ENCODE measurements around the gene YTHDF1.
"Not testable (repeated sequence)": the region's sequence is repeated elsewhere in the genome, so short reads cannot be mapped to it uniquely, and the experiment has no call there.

YTHDF1 gene

GRCh38 chr20:63216041-63216848 is at the start of gene YTHDF1:
YTHDF1 (minus strand) TSS chr20:63216131; CDS start chr20:63215892, 239 bp downstream.
- peak; percentile 86 for DNase-seq

DNA sequence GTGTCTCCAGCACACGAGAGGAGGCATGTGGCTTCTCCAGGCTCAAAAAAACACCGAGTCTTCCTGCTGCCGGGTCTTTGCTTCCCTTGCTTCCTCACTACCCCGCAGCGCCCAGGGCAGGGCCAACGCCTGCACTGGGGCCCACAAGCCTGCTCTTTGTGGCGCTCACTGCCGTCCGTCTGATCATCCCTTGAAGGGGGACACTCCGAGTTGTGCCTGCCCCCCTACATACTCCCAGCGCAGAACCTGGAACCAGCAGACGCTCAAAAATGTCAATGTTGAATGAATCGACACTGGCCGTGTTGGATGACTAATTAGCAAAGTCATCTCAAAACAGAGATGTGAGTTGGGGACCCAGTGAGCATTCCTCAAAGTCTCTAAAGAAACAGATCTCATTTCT is 48.6 kb upstream of the YTHDF1 start:
- DNase-seq = no peak

DNA sequence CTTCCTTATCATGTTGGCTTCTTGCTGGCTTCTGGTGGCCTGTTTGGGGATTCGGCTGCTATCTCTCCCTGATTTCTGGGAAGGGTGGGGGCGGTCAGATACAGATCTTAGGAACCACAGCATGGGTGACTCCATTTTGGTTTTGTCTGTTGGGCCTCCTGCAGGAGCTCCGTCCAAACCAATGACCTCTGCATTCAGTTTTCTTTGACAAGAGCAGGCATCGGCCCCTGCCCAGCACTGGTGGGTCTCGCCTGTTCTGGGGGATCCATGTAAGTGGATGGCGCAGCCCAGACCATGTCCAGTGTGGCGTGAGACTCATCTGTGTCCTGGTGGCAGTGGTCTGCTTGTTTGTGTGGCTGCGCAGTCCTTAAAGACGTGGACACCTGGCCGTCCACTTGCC is 48.1 kb upstream of the YTHDF1 start:
- no peak for DNase-seq

DNA sequence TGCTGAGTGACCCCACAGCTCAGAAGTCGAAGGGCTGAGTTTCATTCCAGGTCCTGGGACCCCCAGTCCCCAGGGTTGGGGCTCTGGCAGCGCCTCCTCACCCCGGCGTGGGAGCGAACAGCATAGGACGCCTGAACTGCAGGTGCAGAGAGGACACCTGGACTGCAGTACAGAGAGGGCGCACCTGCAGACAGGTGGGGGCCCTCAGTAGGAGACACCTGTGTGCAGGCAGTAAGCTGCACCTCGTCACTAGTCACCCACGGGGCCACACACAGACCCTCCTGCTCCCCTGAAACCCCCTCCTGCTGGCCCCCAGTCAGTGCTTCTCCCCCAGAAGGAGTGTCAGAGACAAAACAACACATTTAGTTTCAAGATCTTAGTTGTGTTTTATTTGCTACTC is 46.9 kb upstream of the YTHDF1 start:
- no peak for DNase-seq

DNA sequence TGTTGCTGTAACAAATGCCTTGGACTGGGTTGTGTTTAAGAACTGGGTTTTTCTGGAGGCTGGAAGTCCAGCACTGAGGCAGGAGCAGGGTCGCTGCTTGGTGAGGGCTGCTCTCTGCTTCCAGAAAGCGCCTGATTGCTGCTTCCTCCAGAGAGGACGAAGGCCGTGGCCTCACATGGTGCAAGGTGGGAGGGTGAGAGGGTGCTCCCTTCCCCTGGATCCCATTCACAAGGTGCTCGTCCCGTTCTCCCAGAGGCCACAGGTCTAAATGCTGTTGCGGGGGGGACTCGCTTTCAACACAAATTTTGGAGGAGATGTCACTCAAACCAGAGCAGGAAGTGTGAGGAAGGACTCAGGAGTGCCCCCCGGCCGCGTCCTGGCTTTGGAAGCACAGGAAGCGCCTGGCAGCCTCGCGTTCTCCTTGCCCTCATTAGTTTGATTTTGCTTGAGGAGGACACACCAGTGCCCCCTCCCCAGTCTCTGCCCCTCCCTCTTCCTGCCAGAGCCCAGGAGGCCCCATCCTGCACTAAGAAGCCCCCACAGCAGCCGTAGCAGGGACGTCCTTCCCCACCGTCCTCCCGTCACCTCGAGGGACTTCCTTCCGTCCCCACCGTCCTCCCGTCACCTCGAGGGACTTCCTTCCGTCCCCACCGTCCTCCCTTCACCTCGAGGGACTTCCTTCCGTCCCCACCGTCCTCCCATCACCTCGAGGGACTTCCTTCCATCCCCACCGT is 46.0 kb upstream of the YTHDF1 start:
- no peak for DNase-seq

- no peak for DNase-seq
Observed at GRCh38 chr20:63261060-63261794, 45.3 kb upstream of the YTHDF1 start.

- DNase-seq = no peak
Observed at GRCh38 chr20:63260521-63260920, 44.6 kb upstream of the YTHDF1 start.

DNA sequence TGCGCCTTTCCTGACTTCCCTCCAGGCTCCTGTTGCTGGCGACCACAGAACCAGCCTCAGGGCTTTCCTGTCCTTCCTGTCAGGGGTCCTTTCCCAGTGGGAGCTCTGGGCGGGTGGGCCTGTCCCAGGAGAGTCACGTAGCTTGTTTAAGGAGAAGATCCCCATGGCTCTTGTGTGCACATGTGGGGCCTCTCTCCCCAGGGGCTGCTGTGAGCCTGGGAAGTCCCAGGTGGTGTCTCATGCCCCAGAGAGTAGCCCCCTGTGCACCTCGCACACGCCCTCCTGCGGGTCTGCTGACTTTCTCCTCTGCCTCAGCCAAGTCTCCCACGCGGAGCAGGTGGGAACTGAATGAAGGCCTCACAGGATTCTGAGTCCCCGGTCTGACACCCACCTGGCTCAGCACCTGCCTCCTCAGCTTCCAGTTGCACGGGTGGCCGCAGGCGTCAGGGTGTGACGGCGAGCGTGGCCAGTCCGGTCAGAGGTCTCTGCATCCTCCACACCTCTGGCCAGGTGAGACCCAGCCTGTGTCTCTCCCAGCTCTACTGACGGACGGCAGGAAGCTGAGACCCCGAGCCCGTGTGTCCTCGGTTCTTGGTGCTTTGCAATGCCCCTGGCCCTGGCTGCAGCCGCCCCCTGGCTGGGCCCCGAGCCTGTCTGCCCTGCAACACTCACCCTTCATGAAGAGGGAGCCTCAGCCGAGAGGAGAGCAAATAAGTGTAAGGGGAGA is 44.0 kb upstream of the YTHDF1 start:
- no peak for DNase-seq

DNA sequence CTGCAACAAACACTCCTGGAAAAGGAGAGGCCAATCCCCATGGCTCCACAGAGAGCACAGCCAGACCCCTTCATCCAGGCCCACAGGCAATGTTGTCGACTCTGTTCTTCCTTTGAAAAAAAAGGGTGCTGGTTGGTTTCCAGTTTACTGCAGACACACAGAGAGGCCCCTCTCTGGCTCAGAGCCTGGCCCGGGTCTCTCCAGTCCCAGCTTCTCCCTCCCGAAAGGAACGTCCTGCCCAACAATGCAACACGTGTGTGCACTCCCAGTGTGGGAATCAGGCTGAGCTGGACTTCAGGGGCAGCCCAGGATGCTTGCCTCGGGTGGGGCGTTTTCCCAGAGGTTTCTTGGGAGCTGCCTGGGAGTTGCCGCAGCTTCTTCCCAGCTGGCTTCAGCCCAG is 42.9 kb upstream of the YTHDF1 start:
- DNase-seq = no peak

- DNase-seq = no peak
Observed at GRCh38 chr20:63257629-63258028, 41.7 kb upstream of the YTHDF1 start.

DNA sequence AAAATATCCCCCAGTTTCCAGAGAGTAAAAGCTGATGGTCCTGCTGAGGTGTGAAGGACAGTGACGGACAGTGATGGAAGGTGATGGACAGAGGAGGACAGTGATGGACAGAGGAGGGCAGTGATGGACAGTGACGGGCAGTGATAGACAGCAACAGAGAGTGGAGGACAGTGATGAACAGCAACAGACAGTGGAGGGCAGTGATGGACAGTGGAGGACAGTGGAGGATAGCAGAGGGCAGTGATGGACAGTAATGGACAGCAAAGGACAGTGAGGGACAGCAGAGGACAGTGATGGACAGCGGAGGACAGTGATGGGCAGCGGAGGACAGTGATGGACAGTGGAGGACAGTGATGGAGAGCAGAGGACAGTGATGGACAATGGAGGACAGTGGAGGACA is 41.0 kb upstream of the YTHDF1 start:
- no peak for DNase-seq

GRCh38 chr20:63255931-63256704 is 40.2 kb upstream of the YTHDF1 start:
- DNase-seq = no peak

GRCh38 chr20:63254606-63255384 is 38.9 kb upstream of the YTHDF1 start:
- no peak for DNase-seq

- no peak for DNase-seq
Observed at GRCh38 chr20:63254232-63254605, 38.3 kb upstream of the YTHDF1 start, which contains the start of gene NKAIN4. NKAIN4 (minus strand) TSS chr20:63254463; CDS start chr20:63254450, 13 bp downstream.

DNA sequence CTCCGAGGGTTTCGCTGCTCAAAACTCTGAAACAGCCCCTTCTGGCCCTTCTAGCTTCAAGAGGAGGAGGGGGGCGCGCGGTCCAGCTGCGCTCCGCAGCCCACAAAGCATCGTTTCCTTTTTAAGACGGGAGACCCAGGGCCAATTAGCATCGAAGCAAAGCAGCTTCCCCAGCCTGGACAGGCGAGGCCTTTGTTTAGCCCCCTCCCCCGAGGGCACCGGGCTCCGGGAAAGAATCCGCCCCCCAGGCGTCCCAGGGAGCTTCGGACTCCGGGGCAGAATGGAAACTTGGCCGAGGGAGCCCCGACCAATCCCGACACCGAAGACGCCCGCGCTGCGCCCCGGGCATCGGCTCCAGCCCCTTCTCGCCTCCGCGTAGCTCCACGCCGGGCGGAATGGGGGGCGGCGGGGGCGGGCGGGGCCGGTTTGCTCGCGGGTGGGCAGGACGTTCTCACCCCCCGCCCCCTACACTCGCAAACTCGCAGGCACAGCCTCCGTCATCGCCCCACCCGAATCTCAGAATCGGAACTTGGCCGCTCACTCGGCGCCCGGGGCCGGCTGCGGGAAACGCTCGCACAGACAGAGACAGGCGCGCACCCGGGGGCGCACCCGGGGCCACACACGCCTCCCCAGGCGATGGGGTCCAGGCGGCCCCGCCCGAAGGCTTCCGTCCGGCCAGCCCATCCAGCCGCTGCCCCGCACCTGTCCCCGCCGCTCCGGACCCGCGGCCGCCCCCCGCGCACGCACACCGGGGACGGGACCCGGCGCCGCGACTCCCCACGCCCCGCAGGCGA is 37.7 kb upstream of the YTHDF1 start:
- no peak for DNase-seq

- DNase-seq = no peak
Observed at GRCh38 chr20:63253065-63253437, 37.1 kb upstream of the YTHDF1 start.

GRCh38 chr20:63252284-63252711 is 36.4 kb upstream of the YTHDF1 start:
- DNase-seq = no peak

DNA sequence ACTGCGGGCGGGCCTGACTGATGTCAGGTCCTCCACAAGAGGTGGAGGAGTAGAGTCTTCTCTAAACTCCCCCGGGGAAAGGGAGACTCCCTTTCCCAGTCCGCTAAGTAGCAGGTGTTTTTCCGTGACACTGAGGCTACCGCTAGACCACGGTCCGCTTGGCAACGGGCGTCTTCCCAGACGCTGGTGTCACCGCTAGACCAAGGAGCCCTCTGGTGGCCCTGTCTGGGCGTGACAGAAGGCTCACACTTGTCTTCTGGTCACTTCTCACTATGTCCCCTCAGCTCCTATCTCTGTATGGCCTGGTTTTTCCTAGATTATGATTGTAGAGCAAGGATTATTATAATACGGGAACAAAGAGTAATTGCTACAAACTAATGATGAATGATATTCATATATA is 35.4 kb upstream of the YTHDF1 start:
- not testable (repeated sequence) for DNase-seq

- DNase-seq = no peak
Observed at GRCh38 chr20:63249891-63250290, 34.0 kb upstream of the YTHDF1 start.

DNA sequence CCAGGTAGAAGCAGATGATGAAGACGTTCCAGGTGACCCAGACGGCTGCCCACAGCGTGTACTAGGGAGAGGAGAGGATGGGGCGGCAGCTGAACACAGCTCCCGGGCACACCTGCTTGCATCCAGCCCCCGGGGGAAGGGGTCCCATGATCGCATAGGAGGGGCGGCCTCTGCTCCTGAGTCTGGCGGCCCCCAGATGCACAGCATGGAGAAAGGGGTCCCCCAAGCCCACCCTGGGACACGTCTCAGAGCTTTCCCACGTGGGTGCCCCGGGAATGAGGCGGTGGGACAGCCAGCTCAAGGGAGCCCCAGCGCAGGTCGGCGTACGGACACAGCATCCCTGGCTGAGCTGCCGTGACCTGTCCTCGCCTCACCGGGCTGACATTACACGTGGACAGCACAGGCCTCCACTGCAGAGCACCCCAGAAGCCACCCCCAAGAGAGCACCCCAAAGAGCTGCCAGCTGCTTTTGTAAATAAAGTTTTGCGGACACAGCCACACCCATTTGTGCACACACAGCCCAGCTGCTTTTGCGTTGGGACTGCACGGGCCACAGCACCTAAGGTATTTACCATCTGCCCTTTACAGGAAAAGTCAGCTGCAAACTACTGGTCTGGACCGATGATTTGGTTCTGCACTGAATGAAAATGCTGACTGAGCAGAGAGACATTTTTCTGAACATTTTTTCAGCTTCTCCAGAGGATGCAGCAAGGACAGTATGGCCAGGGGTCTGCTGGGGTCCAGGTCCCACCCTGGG is 33.1 kb upstream of the YTHDF1 start:
- no peak for DNase-seq

All from NCI-H1436 treated with DMSO at 0.1 percent for 48 hours (cell line).